Nephron progenitor cell (in vitro differentiated cells): ENCODE results near the gene OR6C2.

ENCODE experiments used
- DNase-seq: peaks from one replicate; pipeline ENCODE4 v3.0.0; 2021
- H3K27ac Mint-ChIP-seq: 2 replicates; pipeline ENCODE4 v1.8.0; 2021; ENCODE audit warnings: mild to moderate bottlenecking, moderate library complexity, mixed read lengths
- H3K27me3 Mint-ChIP-seq: 2 replicates; pipeline ENCODE4 v1.8.0; 2021; ENCODE audit warnings: mild to moderate bottlenecking, low read depth, mixed read lengths; ENCODE audit not compliant: poor library complexity
- H3K36me3 Mint-ChIP-seq: 2 replicates; pipeline ENCODE4 v1.8.0; 2021; ENCODE audit warnings: low read depth, mixed read lengths
- H3K4me1 Mint-ChIP-seq: 2 replicates; pipeline ENCODE4 v1.8.0; 2021; ENCODE audit warnings: mixed read lengths
- H3K4me3 Mint-ChIP-seq: 2 replicates; pipeline ENCODE4 v1.8.0; 2021; ENCODE audit warnings: mild to moderate bottlenecking, moderate library complexity, mixed read lengths
- H3K9me3 Mint-ChIP-seq: 2 replicates; pipeline ENCODE4 v1.8.0; 2021; ENCODE audit warnings: mild to moderate bottlenecking, moderate library complexity, mixed read lengths
- TF ChIP-seq, protein P1 (sequence below): fragments of 200-600 bp; sonication (generic); IDR thresholded peaks from 2 replicates; pipeline ENCODE4 v1.5.0; 2021; ENCODE audit warnings: antibody characterized with exemption

The OR6C2 gene

DNA sequence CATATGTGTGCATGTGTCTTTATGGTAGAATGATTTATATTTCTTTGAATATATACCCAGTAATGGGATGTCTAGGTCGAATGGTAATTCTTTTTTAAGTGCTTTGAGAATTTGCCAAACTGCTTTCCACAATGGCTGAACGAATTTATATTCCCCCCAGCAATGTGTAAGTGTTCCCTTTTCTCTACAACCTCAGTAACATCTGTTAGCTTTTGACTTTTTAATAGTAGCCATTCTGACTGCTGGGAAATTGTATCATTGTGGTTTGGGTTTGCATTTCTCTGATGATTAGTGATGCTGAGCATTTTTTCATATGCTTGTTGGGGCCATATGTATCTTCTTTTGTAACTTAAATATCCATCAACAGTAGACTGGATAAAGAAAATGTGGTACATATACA, 57.7 kb downstream of the OR6C2 start:
- no peaks in the 10 kb centered on the region for H3K36me3 Mint-ChIP-seq
- TF ChIP-seq, protein P1, sequence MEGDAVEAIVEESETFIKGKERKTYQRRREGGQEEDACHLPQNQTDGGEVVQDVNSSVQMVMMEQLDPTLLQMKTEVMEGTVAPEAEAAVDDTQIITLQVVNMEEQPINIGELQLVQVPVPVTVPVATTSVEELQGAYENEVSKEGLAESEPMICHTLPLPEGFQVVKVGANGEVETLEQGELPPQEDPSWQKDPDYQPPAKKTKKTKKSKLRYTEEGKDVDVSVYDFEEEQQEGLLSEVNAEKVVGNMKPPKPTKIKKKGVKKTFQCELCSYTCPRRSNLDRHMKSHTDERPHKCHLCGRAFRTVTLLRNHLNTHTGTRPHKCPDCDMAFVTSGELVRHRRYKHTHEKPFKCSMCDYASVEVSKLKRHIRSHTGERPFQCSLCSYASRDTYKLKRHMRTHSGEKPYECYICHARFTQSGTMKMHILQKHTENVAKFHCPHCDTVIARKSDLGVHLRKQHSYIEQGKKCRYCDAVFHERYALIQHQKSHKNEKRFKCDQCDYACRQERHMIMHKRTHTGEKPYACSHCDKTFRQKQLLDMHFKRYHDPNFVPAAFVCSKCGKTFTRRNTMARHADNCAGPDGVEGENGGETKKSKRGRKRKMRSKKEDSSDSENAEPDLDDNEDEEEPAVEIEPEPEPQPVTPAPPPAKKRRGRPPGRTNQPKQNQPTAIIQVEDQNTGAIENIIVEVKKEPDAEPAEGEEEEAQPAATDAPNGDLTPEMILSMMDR = no peak
- peaks cover 10% of the 10 kb centered on the region for H3K9me3 Mint-ChIP-seq
- no peak for DNase-seq
- H3K27me3 Mint-ChIP-seq = no peaks in the 10 kb centered on the region
- no peak overlapping the region for H3K27ac Mint-ChIP-seq
- H3K4me3 Mint-ChIP-seq = no peak overlapping the region
- peaks cover 7% of the 10 kb centered on the region for H3K4me1 Mint-ChIP-seq
